RWPE1 (cell line): Measurements from ENCODE around the gene IL21R.

Source experiments
- CTCF ChIA-PET: fragments of 350-600 bp; sonication (Branson Sonifier 250); formaldehyde crosslinking; extraction: SDS; loops from one replicate; lab custom pipeline; 2021; lab: Yijun Ruan, JAX
- POLR2A ChIA-PET: fragments of 400-600 bp; formaldehyde crosslinking; extraction: SDS; loops from one replicate; lab custom pipeline; 2020; ENCODE audit warnings: antibody characterized with exemption; ENCODE audit not compliant: low non-redundant PET; lab: Yijun Ruan, JAX
- DNase-seq: peaks from one replicate; pipeline ENCODE4 v3.0.0; 2012; ENCODE audit warnings: low spot score
- H3K27ac ChIP-seq: fragments of 450-650 bp; 2 replicates; pipeline ENCODE4 v1.5.1; 2017
- CTCF ChIP-seq: fragments of 450-650 bp; conservative IDR thresholded peaks from 2 replicates; pipeline ENCODE4 v1.5.1; 2017; ENCODE audit warnings: low read depth, mild to moderate bottlenecking

Gene IL21R

GRCh38 chr16:27441276-27441675 lies 39.3 kb downstream of the IL21R start:
- no peak overlapping the region for H3K27ac ChIP-seq
- POLR2A ChIA-PET: no interaction called here
- DNase-seq: no peak
- TF ChIP-seq CTCF: no peak
- CTCF ChIA-PET: interaction anchor here (0.6 kb wide), 1 partner anchor 24 kb away, joined by 4 read pairs; no protein-coding TSS in a partner anchor

GRCh38 chr16:27441998-27442397 lies 40.0 kb downstream of the IL21R start:
- H3K27ac ChIP-seq: no peak overlapping the region
- TF ChIP-seq CTCF: no peak
- ChIA-PET POLR2A (no interaction called here), CTCF (interaction anchor here (0.6 kb wide), 1 partner anchor 25 kb away, joined by 4 read pairs; no protein-coding TSS in a partner anchor)
- no peak for DNase-seq

GRCh38 chr16:27444015-27444414 lies 42.0 kb downstream of the IL21R start:
- POLR2A ChIA-PET: no interaction called here
- TF ChIP-seq CTCF: no peak
- peak; percentile 26 for DNase-seq
- H3K27ac ChIP-seq: no peak overlapping the region
- CTCF ChIA-PET: no interaction called here

- TF ChIP-seq CTCF: no peak
- no peak overlapping the region for H3K27ac ChIP-seq
- no peak for DNase-seq
- POLR2A ChIA-PET: no interaction called here
- CTCF ChIA-PET: no interaction called here
Measured at GRCh38 chr16:27444470-27444869, 42.5 kb downstream of the IL21R start.

GRCh38 chr16:27445502-27446175 lies 43.7 kb downstream of the IL21R start:
- DNase-seq: no peak
- CTCF ChIA-PET: interaction anchor here (0.6 kb wide), 1 partner anchor 20 kb away, joined by 3 read pairs; no protein-coding TSS in a partner anchor
- POLR2A ChIA-PET: no interaction called here

GRCh38 chr16:27446721-27447120 lies 44.7 kb downstream of the IL21R start:
- CTCF ChIA-PET: no interaction called here
- POLR2A ChIA-PET: interaction anchor here (0.6 kb wide), 1 partner anchor 9 kb away, joined by 5 read pairs; no protein-coding TSS in a partner anchor
- DNase-seq: no peak
- TF ChIP-seq CTCF: no peak
- H3K27ac ChIP-seq: no peak overlapping the region

More at GRCh38 chr16:27445502-27446175, 43.7 kb downstream of the IL21R start:
- TF ChIP-seq CTCF: no peak
- no peak overlapping the region for H3K27ac ChIP-seq
